GM19397 (cell line): ENCODE results near the gene CDK2.

ENCODE experiments used
- ATAC-seq: cut with Tn5 transposase; IDR thresholded peaks from one replicate; pipeline ENCODE4 v1.9.1; 2021; ENCODE audit warnings: mild to moderate bottlenecking, moderate library complexity; ENCODE audit not compliant: unreplicated experiment

CDK2 gene

GRCh38 chr12:56007564-56008559, 41.2 kb downstream of the CDK2 start:
- peak; percentile 45 for ATAC-seq

- no peak for ATAC-seq
Measured at GRCh38 chr12:56010111-56010570, 43.5 kb downstream of the CDK2 start.

GRCh38 chr12:56011509-56012090, 45.0 kb downstream of the CDK2 start:
- ATAC-seq: no peak

GRCh38 chr12:56013482-56013881, 46.9 kb downstream of the CDK2 start:
- no peak for ATAC-seq

GRCh38 chr12:56014205-56014604, 47.6 kb downstream of the CDK2 start:
- ATAC-seq: no peak

- no peak for ATAC-seq
Measured at GRCh38 chr12:56017181-56017580, 50.6 kb downstream of the CDK2 start.

- no peak for ATAC-seq
Measured at GRCh38 chr12:56018356-56018755, 51.7 kb downstream of the CDK2 start.

- no peak for ATAC-seq
Measured at GRCh38 chr12:56020423-56021184, 54.0 kb downstream of the CDK2 start, which contains the start of gene IKZF4. Gene IKZF4 (plus strand): TSS chr12:56021043. CDS start chr12:56021494, 451 bp downstream.

GRCh38 chr12:56021889-56022497, 55.4 kb downstream of the CDK2 start:
- ATAC-seq: no peak
